Smooth muscle cell (in vitro differentiated cells): ENCODE results near the gene GPSM3. TPM values are rescaled to one million over a fixed set of nuclear protein-coding genes. Genes with fewer than 3 reads are reported as not detected.
A peak's percentile ranks its signal among the peaks of the same experiment; 100 is the strongest.
"Not testable (repeated sequence)": the region's sequence is repeated elsewhere in the genome, so short reads cannot be mapped to it uniquely, and the experiment has no call there.

ENCODE experiments used
- DNase-seq: peaks from one replicate; lab custom pipeline; 2025; ENCODE audit not compliant: unreplicated experiment; lab: John Stamatoyannopoulos, UW
- H2AFZ ChIP-seq: fragments of 200-600 bp; sonication (generic); 2 replicates; pipeline ENCODE4 v1.6.0; 2016; ENCODE audit warnings: antibody characterized with exemption, low read depth, mild to moderate bottlenecking
- H3F3A ChIP-seq: fragments of 200-600 bp; sonication (generic); 2 replicates; pipeline ENCODE4 v1.6.0; 2017; ENCODE audit warnings: antibody characterized with exemption, low read depth
- H3K27ac ChIP-seq: fragments of 200-600 bp; sonication (generic); 2 replicates; pipeline ENCODE4 v1.5.1; 2016; ENCODE audit warnings: low read depth, mild to moderate bottlenecking
- H3K27me3 ChIP-seq: fragments of 200-600 bp; sonication (generic); 2 replicates; pipeline ENCODE4 v1.6.1; 2016; ENCODE audit warnings: low read depth, mild to moderate bottlenecking
- H3K36me3 ChIP-seq: fragments of 200-600 bp; sonication (generic); 2 replicates; pipeline ENCODE4 v1.5.1; 2016; ENCODE audit warnings: low read depth
- H3K4me1 ChIP-seq: fragments of 200-600 bp; sonication (generic); 2 replicates; pipeline ENCODE4 v1.5.1; 2016; ENCODE audit warnings: low read depth
- H3K4me2 ChIP-seq: fragments of 200-600 bp; sonication (generic); 2 replicates; pipeline ENCODE4 v1.6.0; 2016; ENCODE audit warnings: mild to moderate bottlenecking
- H3K4me3 ChIP-seq: fragments of 200-600 bp; sonication (generic); 2 replicates; pipeline ENCODE4 v1.5.1; 2016; ENCODE audit warnings: mild to moderate bottlenecking
- H3K79me2 ChIP-seq: fragments of 200-600 bp; sonication (generic); 2 replicates; pipeline ENCODE4 v1.6.0; 2016; ENCODE audit warnings: low read depth, mild to moderate bottlenecking
- H3K9ac ChIP-seq: fragments of 200-600 bp; sonication (generic); 2 replicates; pipeline ENCODE4 v1.6.0; 2016; ENCODE audit warnings: low read depth
- H3K9me3 ChIP-seq: fragments of 200-600 bp; sonication (generic); replicated peaks from 2 replicates; pipeline ENCODE4 v1.5.1; 2016; ENCODE audit warnings: low read depth
- H4K20me1 ChIP-seq: fragments of 200-600 bp; sonication (generic); 2 replicates; pipeline ENCODE4 v1.6.0; 2016; ENCODE audit warnings: low read depth
- CTCF ChIP-seq: fragments of 200-600 bp; sonication (generic); IDR thresholded peaks from 2 replicates; pipeline ENCODE4 v1.5.1; 2017; ENCODE audit warnings: borderline replicate concordance, mild to moderate bottlenecking, antibody characterized with exemption; ENCODE audit not compliant: insufficient read depth, poor library complexity, severe bottlenecking
- WGBS: methylation state at CpG from one replicate; pipeline ENCODE4 v1.1.7; 2016; ENCODE audit warnings: low lambda C conversion rate; 5-methylcytosine and 5-hydroxymethylcytosine counted together
- polyA plus RNA-seq: library from polyadenylated mRNA; unstranded; fragments of >200 nt; fragmentation: Nextera tagmentation; extraction: Ambion mirVana; gene quantifications from 2 replicates; pipeline ENCODE4 v1.2.1, GENCODE V29; 2016
- total RNA-seq: library from RNA; depleted of rRNA; stranded (reverse); fragments of >200 nt; gene quantifications from 2 replicates; pipeline ENCODE4 v1.2.3, GENCODE V29; 2014

GPSM3 gene
- total and polyA plus RNA-seq, 2 experiments from 2014 or later: 5.3 to 15.6 TPM

GRCh38 chr6:32185681-32186131 is 6.7 kb downstream of the GPSM3 start:
- H4K20me1 ChIP-seq, H3K9ac ChIP-seq, H3K36me3 ChIP-seq, H3K27me3 ChIP-seq, H3K9me3 ChIP-seq, H2AFZ ChIP-seq: not testable (repeated sequence)
- Histone ChIP-seq H3K4me2 (peak overlapping the region; percentile 65), H3K79me2 (peaks cover 17% of the 10 kb centered on the region), H3F3A (peaks cover 19% of the 10 kb centered on the region), H3K4me1 (peaks cover 18% of the 10 kb centered on the region), H3K27ac (peak overlapping the region; percentile 82), H3K4me3 (peak overlapping the region; percentile 26)
- peak; percentile 34 for DNase-seq
- 21% methylated on average over 11 of the region's 11 CpGs for WGBS

- Histone ChIP-seq H3K79me2 (peaks cover 15% of the 10 kb centered on the region), H3K9ac (no peak within 1 kb of the TSS), H3K27me3 (no peaks in the 10 kb centered on the region), H3F3A (peaks cover 19% of the 10 kb centered on the region), H3K4me3 (no peak within 1 kb of the TSS), H3K9me3 (no peaks in the 10 kb centered on the region), H3K4me2 (no peak within 1 kb of the TSS), H3K27ac (peak within 1 kb of the TSS; percentile 82), H2AFZ (no peak within 1 kb of the TSS), H3K4me1 (peaks cover 14% of the 10 kb centered on the region), H3K36me3 (no peaks in the 10 kb centered on the region), H4K20me1 (no peaks in the 10 kb centered on the region)
- 87% methylated on average over 6 of the region's 6 CpGs for WGBS
- no peak for DNase-seq
- TF ChIP-seq CTCF: no peak
Observed at GRCh38 chr6:32184084-32184640, 8.3 kb downstream of the GPSM3 start, which contains the start of gene AGER. TSS of gene AGER (minus strand) at chr6:32184253. CDS start at chr6:32184222, 31 bp downstream.

- no peak for DNase-seq
- no peaks in the 10 kb centered on the region for H3K27me3 ChIP-seq
- H3K9me3 ChIP-seq: no peaks in the 10 kb centered on the region
- H3K79me2 ChIP-seq: peaks cover 15% of the 10 kb centered on the region
- H3K4me1 ChIP-seq: peaks cover 9% of the 10 kb centered on the region
- H3K4me3 ChIP-seq: no peak overlapping the region
- no peaks in the 10 kb centered on the region for H4K20me1 ChIP-seq
- H3K36me3 ChIP-seq: no peaks in the 10 kb centered on the region
- 94% methylated on average over 15 of the region's 15 CpGs for WGBS
- no peak overlapping the region for H2AFZ ChIP-seq
- H3K4me2 ChIP-seq: no peak overlapping the region
- peaks cover 19% of the 10 kb centered on the region for H3F3A ChIP-seq
- H3K27ac ChIP-seq: no peak overlapping the region
- H3K9ac ChIP-seq: no peak overlapping the region
- TF ChIP-seq CTCF: no peak
Observed at GRCh38 chr6:32183483-32184083, 8.9 kb downstream of the GPSM3 start.

GRCh38 chr6:32183030-32183429 is 9.4 kb downstream of the GPSM3 start:
- no peak for TF ChIP-seq CTCF
- H2AFZ ChIP-seq: no peak overlapping the region
- H4K20me1 ChIP-seq: no peaks in the 10 kb centered on the region
- no peaks in the 10 kb centered on the region for H3K9me3 ChIP-seq
- WGBS: 89% methylated on average over 3 of the region's 3 CpGs
- H3K4me1 ChIP-seq: peaks cover 3% of the 10 kb centered on the region
- H3K4me3 ChIP-seq: no peak overlapping the region
- H3K27ac ChIP-seq: no peak overlapping the region
- no peak overlapping the region for H3K4me2 ChIP-seq
- no peaks in the 10 kb centered on the region for H3K36me3 ChIP-seq
- H3K9ac ChIP-seq: no peak overlapping the region
- H3K79me2 ChIP-seq: peaks cover 11% of the 10 kb centered on the region
- peaks cover 19% of the 10 kb centered on the region for H3F3A ChIP-seq
- H3K27me3 ChIP-seq: no peaks in the 10 kb centered on the region
- DNase-seq: no peak
